GM23248 (cell line): ENCODE data around the gene KIF25. TPM values are rescaled to one million over a fixed set of nuclear protein-coding genes. Genes with fewer than 3 reads are reported as not detected.

Experiments used
- DNase-seq: peaks from one replicate; pipeline ENCODE4 v3.0.0-alpha.2; 2015
- H2AFZ ChIP-seq: fragments of 200-600 bp; sonication (generic); 2 replicates; pipeline ENCODE4 v1.6.1; 2016; ENCODE audit warnings: antibody characterized with exemption
- H3F3A ChIP-seq: fragments of 200-600 bp; sonication (generic); 2 replicates; pipeline ENCODE4 v1.6.1; 2016; ENCODE audit warnings: mild to moderate bottlenecking, antibody characterized with exemption, mixed run types; ENCODE audit not compliant: insufficient read depth
- H3K27ac ChIP-seq: fragments of 200-600 bp; sonication (generic); 2 replicates; pipeline ENCODE4 v1.5.1; 2016; ENCODE audit warnings: mild to moderate bottlenecking
- H3K27me3 ChIP-seq: fragments of 200-600 bp; sonication (generic); replicated peaks from 2 replicates; pipeline ENCODE4 v1.6.1; 2016; ENCODE audit warnings: mild to moderate bottlenecking; ENCODE audit not compliant: insufficient read depth
- H3K36me3 ChIP-seq: fragments of 200-600 bp; sonication (generic); 2 replicates; pipeline ENCODE4 v1.6.1; 2016; ENCODE audit warnings: low read depth, mild to moderate bottlenecking
- H3K4me1 ChIP-seq: fragments of 200-600 bp; sonication (generic); 2 replicates; pipeline ENCODE4 v1.6.1; 2016; ENCODE audit warnings: mild to moderate bottlenecking; ENCODE audit not compliant: insufficient read depth
- H3K4me2 ChIP-seq: fragments of 200-600 bp; sonication (generic); one replicate; pipeline ENCODE4 v1.6.1; 2016; ENCODE audit warnings: mild to moderate bottlenecking; ENCODE audit not compliant: unreplicated experiment
- H3K4me3 ChIP-seq: fragments of 200-600 bp; sonication (generic); 2 replicates; pipeline ENCODE4 v1.5.1; 2016; ENCODE audit warnings: mild to moderate bottlenecking
- H3K79me2 ChIP-seq: fragments of 200-600 bp; sonication (generic); 2 replicates; pipeline ENCODE4 v1.6.1; 2016; ENCODE audit warnings: mild to moderate bottlenecking; ENCODE audit not compliant: insufficient read depth
- H3K9ac ChIP-seq: fragments of 200-600 bp; sonication (generic); 2 replicates; pipeline ENCODE4 v1.6.1; 2016; ENCODE audit warnings: mild to moderate bottlenecking
- H3K9me2 ChIP-seq: fragments of 200-600 bp; sonication (generic); 2 replicates; pipeline ENCODE4 v1.6.1; 2016; ENCODE audit warnings: mixed run types, mild to moderate bottlenecking, moderate library complexity; ENCODE audit not compliant: insufficient read depth
- H3K9me3 ChIP-seq: fragments of 200-600 bp; sonication (generic); one replicate; pipeline ENCODE4 v1.6.1; 2017; ENCODE audit warnings: low read depth
- H4K20me1 ChIP-seq: fragments of 200-600 bp; sonication (generic); 2 replicates; pipeline ENCODE4 v1.6.0; 2016; ENCODE audit not compliant: insufficient read depth
- EZH2 ChIP-seq: fragments of 200-600 bp; sonication (generic); IDR thresholded peaks from 2 replicates; pipeline ENCODE4 v1.6.1; 2018; ENCODE audit warnings: antibody characterized with exemption, mild to moderate bottlenecking; ENCODE audit not compliant: insufficient read depth, poor library complexity, severe bottlenecking
- EZH2phosphoT487 ChIP-seq: fragments of 200-600 bp; sonication (generic); IDR thresholded peaks from 2 replicates; pipeline ENCODE4 v1.6.1; 2018; ENCODE audit warnings: antibody characterized with exemption, moderate library complexity, mild to moderate bottlenecking, low read depth; ENCODE audit not compliant: insufficient read depth
- WGBS, 2 experiments: methylation state at CpG; one replicate each; pipeline ENCODE4 v1.1.6; 2015 to 2017; ENCODE audit warnings: low lambda C conversion rate in 2 of 2, low coverage in 1 of 2; ENCODE audit errors: missing lambda C conversion rate in 2 of 2; 5-methylcytosine and 5-hydroxymethylcytosine counted together
- in situ Hi-C: fragments of 300-500 bp; cut with MboI; formaldehyde crosslinking; loops from 2 replicates; pipeline ENCODE4 v1.15.0; 2020
- polyA plus RNA-seq: library from polyadenylated mRNA; unstranded; fragments of >200 nt; fragmentation: Nextera tagmentation; extraction: Ambion mirVana; gene quantifications from 2 replicates; pipeline ENCODE4 v1.2.1, GENCODE V29; 2016
- total RNA-seq: library from RNA; depleted of rRNA; stranded (reverse); fragments of >200 nt; shearing (Covaris generic); gene quantifications from 2 replicates; pipeline ENCODE4 v1.2.3, GENCODE V29; 2014

Gene KIF25
- total and polyA plus RNA-seq, 2 experiments from 2014 or later: not detected

DNA sequence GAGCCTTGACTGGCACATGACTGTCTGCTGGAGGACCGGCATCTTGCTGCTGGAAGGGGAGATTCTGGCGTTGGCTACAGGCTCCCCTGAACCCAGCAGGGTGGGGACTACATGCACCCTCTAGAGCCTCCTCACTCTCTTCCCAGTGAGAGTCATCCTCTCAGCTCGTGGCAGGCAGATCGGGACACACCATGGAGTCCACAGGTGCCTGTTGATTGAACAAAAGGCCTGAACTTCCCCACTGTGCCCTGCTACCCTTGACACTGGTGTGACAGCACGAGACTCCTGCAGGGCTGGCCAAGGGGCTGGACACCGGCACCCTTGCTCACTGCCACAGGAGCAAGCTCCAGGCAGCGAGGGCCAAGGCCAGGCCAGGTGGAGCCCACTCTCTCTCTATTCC is 73.3 kb downstream of the KIF25 start:
- Histone ChIP-seq H3K9me3 (no peaks in the 10 kb centered on the region), H3K36me3 (no peaks in the 10 kb centered on the region), H3K79me2 (no peaks in the 10 kb centered on the region), H3K27me3 (0 out of 2 replicates have a peak, but pooled peaks cover 13% of the 10 kb centered on the region), H4K20me1 (no peaks in the 10 kb centered on the region), H3K4me3 (no peak overlapping the region), H3F3A (no peaks in the 10 kb centered on the region), H3K9ac (no peak overlapping the region), H3K4me1 (no peaks in the 10 kb centered on the region), H3K4me2 (no peak overlapping the region), H3K27ac (no peak overlapping the region), H2AFZ (no peak overlapping the region), H3K9me2 (no peaks in the 10 kb centered on the region)
- 58 to 60% methylated on average over 7 of the region's 7 CpGs for WGBS, 2 experiments
- in situ Hi-C loops: no loop called here
- DNase-seq: no peak
- no peak for TF ChIP-seq EZH2
- TF ChIP-seq EZH2phosphoT487: no peak

DNA sequence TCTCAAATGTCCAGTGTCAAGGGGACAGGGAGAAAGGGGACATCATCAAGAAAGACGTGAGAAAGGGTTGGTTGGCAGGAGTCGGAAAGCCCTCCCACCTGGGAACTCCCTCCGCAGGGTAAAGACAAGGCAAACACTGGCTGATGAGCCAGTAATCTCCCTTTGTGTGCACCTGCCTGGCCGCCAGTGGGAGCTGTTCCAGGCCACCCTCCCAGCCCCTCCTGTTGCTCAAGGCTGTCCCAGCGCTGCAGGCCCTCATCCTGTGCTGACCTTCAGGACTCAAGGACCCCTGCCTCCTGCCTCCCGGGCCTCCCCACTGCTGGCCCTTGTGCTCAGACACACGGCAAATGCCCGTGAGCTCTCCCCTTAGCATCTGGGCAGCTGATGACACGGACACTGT is 74.1 kb downstream of the KIF25 start:
- H3K36me3 ChIP-seq: no peaks in the 10 kb centered on the region
- in situ Hi-C loops: no loop called here

DNA sequence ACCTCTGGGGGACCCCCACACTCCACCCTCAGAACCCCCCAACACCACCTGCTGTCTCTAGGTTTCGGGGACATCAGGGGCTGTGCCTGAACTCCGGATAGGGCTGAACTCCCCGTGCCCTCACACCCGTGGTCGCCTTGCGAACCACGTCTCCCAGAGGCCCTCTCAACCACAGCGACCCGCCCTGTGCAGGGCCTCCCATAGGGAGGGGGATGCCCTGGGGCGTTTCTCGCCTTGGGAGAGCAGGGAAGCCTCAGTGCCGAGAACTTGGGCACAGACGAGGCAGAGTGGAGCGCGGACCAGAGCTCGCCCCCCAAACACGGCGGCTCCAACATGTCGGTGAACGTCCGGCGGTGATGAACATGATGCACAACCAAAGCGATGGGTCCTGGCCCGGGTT is 74.8 kb downstream of the KIF25 start:
- H3K79me2 ChIP-seq: no peaks in the 10 kb centered on the region
- no peak overlapping the region for H3K27ac ChIP-seq
- in situ Hi-C loops: no loop called here
- no peaks in the 10 kb centered on the region for H3K9me2 ChIP-seq
- H3K9ac ChIP-seq: no peak overlapping the region
- no peaks in the 10 kb centered on the region for H3F3A ChIP-seq
- H3K4me3 ChIP-seq: no peak overlapping the region
- WGBS, 2 experiments: 65 to 67% methylated on average over 20 to 24 of the region's 24 CpGs
- H3K9me3 ChIP-seq: no peaks in the 10 kb centered on the region
- no peak overlapping the region for H2AFZ ChIP-seq
- 0 out of 2 replicates have a peak, but pooled peaks cover 13% of the 10 kb centered on the region for H3K27me3 ChIP-seq
- TF ChIP-seq EZH2 (no peak), EZH2phosphoT487 (no peak)
- no peaks in the 10 kb centered on the region for H3K36me3 ChIP-seq
- H3K4me2 ChIP-seq: no peak overlapping the region
- DNase-seq: no peak
- H4K20me1 ChIP-seq: no peaks in the 10 kb centered on the region
- H3K4me1 ChIP-seq: no peaks in the 10 kb centered on the region

More for the DNA sequence above, 74.1 kb downstream of the KIF25 start:
- Histone ChIP-seq H3K4me2 (no peak overlapping the region), H3K9me3 (no peaks in the 10 kb centered on the region), H3K9me2 (no peaks in the 10 kb centered on the region), H3F3A (no peaks in the 10 kb centered on the region), H3K27me3 (0 out of 2 replicates have a peak, but pooled peaks cover 13% of the 10 kb centered on the region), H3K4me1 (no peaks in the 10 kb centered on the region), H4K20me1 (no peaks in the 10 kb centered on the region), H3K27ac (no peak overlapping the region), H3K79me2 (no peaks in the 10 kb centered on the region), H3K9ac (no peak overlapping the region), H2AFZ (no peak overlapping the region), H3K4me3 (no peak overlapping the region)
- WGBS, 2 experiments: 57 to 58% methylated on average over 8 to 9 of the region's 9 CpGs
- no peak for DNase-seq
- TF ChIP-seq EZH2: no peak
- no peak for TF ChIP-seq EZH2phosphoT487

DNA sequence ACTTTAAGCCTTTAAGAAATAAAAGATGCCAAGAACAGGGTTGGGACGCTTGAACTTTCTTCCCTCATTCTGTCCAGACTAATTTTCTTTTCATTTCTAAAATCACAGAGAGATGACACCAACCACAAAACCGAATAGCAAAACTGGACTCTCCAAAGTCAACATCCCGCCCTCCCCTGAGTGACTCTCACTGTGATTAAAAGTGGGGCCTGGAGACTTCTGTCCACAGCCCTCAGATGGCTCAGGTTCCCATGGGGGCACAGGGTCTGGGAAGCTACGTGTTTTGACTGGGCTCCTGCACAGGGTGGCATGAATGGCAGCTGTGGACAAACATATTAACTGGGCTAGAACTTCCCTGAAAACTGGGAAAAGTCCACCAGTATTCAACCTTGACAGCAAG is 75.3 kb downstream of the KIF25 start:
- H3K36me3 ChIP-seq: no peaks in the 10 kb centered on the region
- WGBS, 2 experiments: 25 to 32% methylated on average over 4 of the region's 4 CpGs

More for the DNA sequence above, 75.3 kb downstream of the KIF25 start:
- Histone ChIP-seq H3K27me3 (0 out of 2 replicates have a peak, but pooled peaks cover 13% of the 10 kb centered on the region), H3K79me2 (no peaks in the 10 kb centered on the region), H4K20me1 (no peaks in the 10 kb centered on the region), H2AFZ (no peak overlapping the region), H3K4me1 (no peaks in the 10 kb centered on the region), H3K4me2 (no peak overlapping the region), H3F3A (no peaks in the 10 kb centered on the region), H3K9me2 (no peaks in the 10 kb centered on the region), H3K4me3 (no peak overlapping the region), H3K27ac (no peak overlapping the region), H3K9ac (no peak overlapping the region), H3K9me3 (no peaks in the 10 kb centered on the region)
- TF ChIP-seq EZH2 (no peak), EZH2phosphoT487 (no peak)
- in situ Hi-C loops: no loop called here
- DNase-seq: no peak
